GM21737 (cell line): ENCODE data around the gene ZSCAN10.

Experiments used
- ATAC-seq: cut with Tn5 transposase; IDR thresholded peaks from one replicate; pipeline ENCODE4 v1.9.1; 2021; ENCODE audit warnings: mild to moderate bottlenecking, moderate library complexity; ENCODE audit not compliant: unreplicated experiment

Gene ZSCAN10

DNA sequence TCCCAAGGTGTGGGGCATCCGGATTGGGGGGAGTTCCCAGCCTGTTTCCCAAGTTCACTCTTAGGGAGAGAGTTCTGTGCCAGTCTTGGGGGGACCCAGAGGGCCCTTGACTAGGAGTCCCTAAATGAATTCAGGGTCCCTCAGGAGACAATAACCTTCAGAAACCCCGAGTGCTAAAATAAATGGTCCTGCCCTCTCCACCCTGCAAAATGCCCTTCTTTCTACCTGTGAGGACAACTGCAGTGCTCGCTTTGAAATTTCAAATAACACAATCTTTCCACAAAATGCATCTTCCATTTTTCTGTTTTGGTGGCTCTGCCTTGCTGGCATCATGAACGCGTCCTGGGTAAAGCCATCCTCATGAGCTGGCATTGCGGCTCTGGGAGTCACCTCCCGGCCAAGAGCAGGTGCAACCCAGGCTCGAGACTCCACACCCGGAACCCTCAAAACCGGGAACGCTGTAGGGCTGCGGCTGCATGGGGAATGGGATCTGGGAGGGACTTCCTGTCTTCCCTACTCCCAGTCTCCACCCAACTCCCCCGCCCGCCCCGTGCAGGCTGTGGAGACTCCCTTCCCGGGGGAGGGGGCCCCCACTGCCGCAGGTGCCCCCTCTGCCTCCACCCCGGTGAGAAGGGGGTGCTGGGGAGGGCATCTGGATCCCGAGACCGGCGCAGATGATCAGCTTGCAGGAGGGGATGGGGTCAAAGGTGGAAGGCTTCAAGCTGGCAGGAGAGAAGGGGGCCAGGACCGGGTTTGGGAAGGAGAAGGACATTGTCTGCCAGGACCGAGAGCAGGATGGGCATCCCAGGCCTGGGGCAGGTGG lies 13.2 kb upstream of the ZSCAN10 start, which contains the start of gene ZNF205:
ZNF205 (plus strand) TSS at position 529 of the 823 bp plus-strand sequence. CDS start 845 bp downstream, outside the sequence.
- ATAC-seq: no peak

- peak; percentile 87 for ATAC-seq
Observed at GRCh38 chr16:3106205-3106928, 7.3 kb upstream of the ZSCAN10 start.

- no peak for ATAC-seq
Observed at GRCh38 chr16:3101841-3102470, 2.9 kb upstream of the ZSCAN10 start.

DNA sequence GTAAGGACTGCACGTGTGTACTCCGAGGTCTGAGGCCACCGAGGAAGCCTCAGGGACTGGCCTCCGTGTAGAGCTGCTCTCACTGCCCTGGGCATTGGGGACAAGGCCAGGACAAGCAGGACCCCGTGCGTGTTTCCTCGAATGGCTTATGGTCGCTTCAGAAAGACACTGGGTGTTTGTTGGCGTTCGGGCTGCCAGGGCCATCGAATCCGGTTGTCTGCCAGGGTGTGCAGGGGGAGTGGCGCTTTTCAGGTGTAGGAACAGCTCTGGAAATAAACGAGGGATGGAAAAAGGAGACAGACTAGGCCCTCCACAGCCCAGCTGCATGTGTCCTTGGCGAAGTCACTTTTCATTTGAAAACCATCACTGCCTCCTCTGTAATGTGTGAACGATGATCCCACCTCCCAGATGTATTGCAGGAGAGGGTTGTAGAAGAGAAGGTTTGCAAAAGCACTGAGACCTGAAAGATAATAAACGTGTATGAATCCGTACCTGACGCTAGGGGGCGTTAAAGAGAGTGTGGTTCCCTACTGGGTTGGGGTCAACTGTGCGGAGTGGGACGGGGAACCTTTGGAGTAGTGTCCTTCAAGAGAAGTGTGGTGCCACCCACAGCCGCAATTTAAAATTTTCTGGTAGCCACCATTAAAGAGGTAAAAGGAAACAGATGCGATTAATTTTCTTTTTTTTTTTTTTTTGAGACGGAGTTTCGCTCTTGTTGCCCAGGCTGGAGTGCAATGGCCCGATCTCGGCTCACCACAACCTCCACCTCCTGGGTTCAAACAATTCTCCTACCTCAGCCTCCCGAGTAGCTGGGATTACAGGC lies 2.1 kb upstream of the ZSCAN10 start:
- no peak for ATAC-seq

GRCh38 chr16:3099732-3100499 lies 822 bp upstream of the ZSCAN10 start:
- ATAC-seq: peak; percentile 60

DNA sequence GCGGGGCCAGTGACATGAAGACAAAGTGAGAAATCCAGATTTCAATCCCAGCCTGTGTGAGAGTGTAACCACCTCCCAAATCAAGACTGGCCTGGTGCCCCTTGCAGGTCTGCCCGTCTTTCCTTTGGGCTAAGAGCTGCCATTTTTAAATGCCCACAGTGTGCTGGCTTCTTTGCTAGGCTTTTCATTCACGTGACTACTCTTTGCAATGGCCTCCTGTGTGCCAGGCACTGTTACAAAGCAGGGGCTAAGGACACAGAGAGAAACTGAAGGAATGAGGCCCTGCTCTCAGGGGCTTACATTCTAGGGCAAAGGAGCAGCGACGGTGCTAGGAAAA lies 269 bp upstream of the ZSCAN10 start:
- no peak for ATAC-seq

DNA sequence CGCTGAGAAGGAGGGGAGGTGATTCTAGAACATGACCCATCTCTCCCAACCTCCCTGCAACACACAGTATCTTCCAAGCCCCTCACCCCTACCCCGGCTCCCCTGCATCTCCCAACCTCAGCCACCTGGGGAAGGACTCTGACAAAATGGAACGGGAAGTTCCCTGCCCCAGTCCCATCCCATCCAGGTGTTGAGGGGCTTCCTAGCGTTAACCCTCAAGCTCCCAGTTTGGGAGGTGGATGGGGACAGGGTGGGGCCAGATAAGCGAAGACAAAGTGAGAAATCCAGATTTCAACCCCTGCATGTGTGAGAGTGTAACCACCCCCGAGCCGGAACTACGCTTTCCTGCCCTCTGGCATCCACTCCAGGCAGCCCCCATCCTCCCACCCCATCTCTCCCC lies 1.8 kb downstream of the ZSCAN10 start:
- ATAC-seq: no peak

DNA sequence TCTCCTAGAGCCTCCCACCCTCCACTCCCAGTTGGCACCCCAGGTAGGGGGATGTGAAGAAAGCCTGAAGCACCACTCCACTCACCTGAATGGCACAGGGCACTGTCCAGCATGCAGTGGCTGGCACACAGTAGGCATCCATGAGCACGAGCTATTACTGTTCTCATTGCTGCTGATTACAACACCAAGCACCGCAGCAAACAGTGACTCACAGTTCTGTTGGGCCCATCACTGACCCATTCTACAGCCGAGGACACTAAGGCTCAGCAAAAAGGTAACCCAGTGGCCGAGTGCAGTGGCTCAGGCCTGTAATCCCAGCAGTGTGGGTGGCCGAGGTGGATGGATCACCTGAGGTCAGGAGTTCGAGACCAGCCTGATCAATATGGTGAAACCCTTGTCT lies 2.7 kb downstream of the ZSCAN10 start:
- no peak for ATAC-seq

DNA sequence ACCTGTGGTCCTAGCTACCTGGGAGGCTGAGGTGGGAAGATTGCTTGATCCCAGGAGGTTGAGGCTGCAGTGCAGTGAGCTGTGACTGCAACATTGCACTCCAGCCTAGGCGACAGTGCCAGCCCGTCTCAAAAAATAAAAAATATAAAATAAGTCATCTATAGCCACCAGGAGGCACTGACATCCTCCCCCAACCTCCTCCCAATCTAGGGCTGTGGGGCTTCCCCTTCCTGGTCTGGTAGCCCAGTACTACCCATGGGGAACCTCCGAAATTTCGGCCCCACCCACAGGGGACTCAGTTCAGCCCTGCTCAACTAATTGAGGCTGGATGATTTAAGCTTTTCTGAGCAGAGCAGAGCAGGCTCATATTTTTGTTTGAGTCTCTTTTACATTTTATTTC lies 3.2 kb downstream of the ZSCAN10 start:
- ATAC-seq: peak; percentile 46

- no peak for ATAC-seq
Observed at GRCh38 chr16:3094289-3095027, 4.6 kb downstream of the ZSCAN10 start.

DNA sequence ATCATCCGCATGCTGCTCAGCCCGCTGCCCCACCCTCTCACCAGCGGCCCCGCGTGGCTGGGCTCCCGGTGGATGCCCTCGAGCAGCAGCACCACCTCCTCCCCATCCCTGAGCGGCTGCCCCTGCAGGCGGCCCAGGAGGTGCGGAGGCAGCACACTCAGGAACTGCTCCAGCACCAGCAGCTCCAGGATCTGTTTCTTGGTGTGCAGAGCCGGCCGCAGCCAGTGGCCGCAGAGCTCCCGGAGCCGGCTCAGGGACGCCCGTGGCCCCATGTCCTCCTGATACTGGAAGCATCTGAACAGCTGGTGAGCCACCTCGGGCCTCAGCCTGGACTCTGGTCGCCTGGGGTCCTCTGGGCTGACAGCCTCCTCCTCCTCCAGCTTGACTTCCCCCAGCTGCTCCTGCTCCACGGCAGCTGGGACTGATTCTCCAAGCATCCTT lies 6.6 kb downstream of the ZSCAN10 start:
- ATAC-seq: no peak

DNA sequence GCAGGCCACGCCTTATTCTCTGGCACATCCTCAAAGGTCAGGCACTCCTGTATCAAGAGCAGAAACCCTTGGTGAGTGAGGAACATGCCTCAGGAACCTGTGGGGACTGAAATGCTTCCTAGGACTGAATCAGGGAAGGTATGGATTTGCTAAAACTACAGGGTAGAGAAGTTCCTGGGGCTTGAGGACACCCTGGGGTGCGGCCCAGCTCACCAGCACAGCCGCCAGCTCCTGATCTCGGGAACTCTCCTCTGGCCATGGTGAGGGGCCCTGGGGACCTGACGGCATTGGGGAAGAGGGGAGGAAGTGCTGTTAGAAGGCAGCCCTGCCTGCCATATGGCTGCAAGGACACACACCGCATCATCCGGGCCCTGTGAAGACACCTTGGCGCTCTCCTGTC lies 7.5 kb downstream of the ZSCAN10 start:
- no peak for ATAC-seq

DNA sequence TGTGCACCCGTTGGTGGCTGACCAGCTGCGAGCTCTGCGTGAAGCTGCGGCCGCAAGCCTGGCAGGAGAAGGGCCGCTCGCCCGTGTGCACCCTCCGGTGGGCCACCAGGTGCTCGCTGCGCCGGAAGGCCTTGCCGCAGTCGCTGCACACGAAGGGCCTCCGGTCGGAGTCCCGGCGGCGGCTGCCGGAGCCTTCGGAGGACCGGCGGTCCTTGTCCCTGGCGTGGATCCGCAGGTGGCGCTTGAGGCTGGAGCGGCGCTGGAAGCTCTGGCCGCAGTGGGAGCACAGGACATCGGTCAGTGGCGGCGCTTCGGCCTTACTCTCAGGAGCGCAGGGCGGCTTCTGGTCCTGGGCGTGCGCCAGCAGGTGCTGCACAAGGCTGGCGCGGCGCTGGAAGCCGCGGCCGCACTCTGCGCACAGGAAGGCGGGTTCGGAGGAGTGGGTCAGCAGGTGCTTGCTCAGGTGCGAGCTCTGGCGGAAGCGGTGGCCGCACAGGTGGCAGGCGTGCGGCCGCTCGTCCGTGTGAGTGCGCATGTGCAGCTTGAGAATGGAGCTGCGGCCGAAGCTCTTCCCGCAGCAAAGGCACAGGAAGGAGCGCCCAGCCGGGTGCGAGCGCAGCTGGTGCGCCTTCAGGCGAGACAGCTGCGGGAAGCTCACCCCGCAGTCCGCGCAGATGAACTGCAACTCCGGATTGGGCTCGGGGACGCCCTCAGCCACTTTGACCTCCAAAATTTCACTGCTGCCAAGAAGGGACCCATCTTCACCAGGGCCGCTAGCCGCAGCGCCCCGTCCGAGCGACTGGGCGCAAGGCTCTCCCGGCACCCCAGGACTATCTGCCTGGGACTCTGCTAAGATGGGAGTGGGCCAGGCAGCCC lies 9.1 kb downstream of the ZSCAN10 start:
- ATAC-seq: no peak

- no peak for ATAC-seq
Observed at GRCh38 chr16:3088925-3089716, 10.0 kb downstream of the ZSCAN10 start.

DNA sequence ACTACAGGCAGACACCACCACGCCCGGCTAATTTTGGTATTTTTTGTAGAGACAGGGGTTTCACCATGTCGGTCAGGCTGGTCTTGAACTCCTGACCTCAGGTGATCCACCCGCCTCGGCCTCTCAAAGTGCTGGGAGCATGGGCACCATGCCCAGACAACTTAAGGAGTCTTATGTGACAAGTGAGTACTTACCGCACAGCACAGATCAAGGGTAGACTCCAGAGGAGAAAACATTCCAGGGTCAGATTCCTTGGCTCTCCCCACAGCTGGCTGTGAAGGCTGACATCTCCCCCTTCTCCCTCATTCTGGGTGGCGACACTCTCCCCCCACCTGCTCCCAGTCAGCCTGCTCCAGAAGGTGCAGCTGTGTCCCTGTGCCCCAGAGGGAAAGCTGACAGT lies 10.6 kb downstream of the ZSCAN10 start:
- no peak for ATAC-seq

- ATAC-seq: no peak
Observed at GRCh38 chr16:3087243-3088235, 11.6 kb downstream of the ZSCAN10 start.
